Cardiac muscle cell (in vitro differentiated cells and primary cell): Measurements from ENCODE around the gene ATP13A2. TPM values are rescaled to one million over a fixed set of nuclear protein-coding genes. Genes with fewer than 3 reads are reported as not detected.
A peak's percentile ranks its signal among the peaks of the same experiment; 100 is the strongest.

Experiments used
- DNase-seq, 2 donors: peaks; one replicate each; pipeline versions ENCODE4 v3.0.0 to v3.0.0-alpha.2; 2010 to 2017; ENCODE audit warnings: low read depth in 1 of 2, low spot score in 1 of 2
- H3K27ac ChIP-seq: fragments of 200-600 bp; sonication (generic); 2 replicates; pipeline ENCODE4 v1.5.1; 2016
- H3K27me3 ChIP-seq: fragments of 200-600 bp; sonication (generic); 2 replicates; pipeline ENCODE4 v1.6.0; 2016; ENCODE audit warnings: control low read depth
- H3K36me3 ChIP-seq: fragments of 200-600 bp; sonication (generic); 2 replicates; pipeline ENCODE4 v1.5.1; 2016; ENCODE audit warnings: control low read depth
- H3K4me1 ChIP-seq: fragments of 200-600 bp; sonication (generic); 2 replicates; pipeline ENCODE4 v1.8.1; 2017; ENCODE audit warnings: low read depth, mild to moderate bottlenecking, mixed run types
- H3K4me3 ChIP-seq: fragments of 200-600 bp; sonication (generic); 2 replicates; pipeline ENCODE4 v1.5.1; 2016; ENCODE audit warnings: mild to moderate bottlenecking
- H3K9me3 ChIP-seq: fragments of 200-600 bp; sonication (generic); 2 replicates; pipeline ENCODE4 v1.5.1; 2017; ENCODE audit warnings: low read depth, mild to moderate bottlenecking, control low read depth
- CTCF ChIP-seq: IDR thresholded peaks from 2 replicates; pipeline ENCODE4 v1.5.1; 2012; ENCODE audit warnings: low read depth, mild to moderate bottlenecking, low read length
- polyA plus RNA-seq: library from polyadenylated mRNA; unstranded; fragments of >200 nt; fragmentation: Nextera tagmentation; extraction: Ambion mirVana; gene quantifications from 2 replicates; pipeline ENCODE4 v1.2.1, GENCODE V29; 2016
- total RNA-seq: library from RNA; depleted of rRNA; stranded (reverse); fragments of >200 nt; gene quantifications from 2 replicates; pipeline ENCODE4 v1.2.3, GENCODE V29; 2016

The ATP13A2 gene
- total and polyA plus RNA-seq, 2 experiments from 2014 or later, result 44.7 to 76.8 TPM

- no peak for DNase-seq
- Histone ChIP-seq H3K27ac (peak overlapping the region; percentile 34), H3K36me3 (peaks cover 18% of the 10 kb centered on the region), H3K4me3 (no peak overlapping the region), H3K9me3 (no peaks in the 10 kb centered on the region), H3K4me1 (peaks cover 9% of the 10 kb centered on the region), H3K27me3 (no peaks in the 10 kb centered on the region)
- TF ChIP-seq CTCF, result no peak
These were observed 36.2 kb upstream of the ATP13A2 start for GRCh38 chr1:17047924-17048323.

- no peak overlapping the region for H3K27ac ChIP-seq
- H3K4me3 ChIP-seq, result no peak overlapping the region
- peaks cover 3% of the 10 kb centered on the region for H3K4me1 ChIP-seq
- H3K36me3 ChIP-seq, result peaks cover 25% of the 10 kb centered on the region
- no peaks in the 10 kb centered on the region for H3K9me3 ChIP-seq
- no peaks in the 10 kb centered on the region for H3K27me3 ChIP-seq
- no peak for TF ChIP-seq CTCF
- no peak for DNase-seq
These were observed 34.6 kb upstream of the ATP13A2 start for GRCh38 chr1:17046334-17046657.

- peak; percentile 70 for TF ChIP-seq CTCF
- H3K4me3 ChIP-seq, result no peak overlapping the region
- peak; percentile 55 to 79 for DNase-seq
These were observed 34.1 kb upstream of the ATP13A2 start for GRCh38 chr1:17045634-17046333.

GRCh38 chr1:17045150-17045549 lies 33.4 kb upstream of the ATP13A2 start:
- no peak for DNase-seq
- TF ChIP-seq CTCF, result no peak
- Histone ChIP-seq H3K27me3 (no peaks in the 10 kb centered on the region), H3K36me3 (peaks cover 30% of the 10 kb centered on the region), H3K4me3 (no peak overlapping the region), H3K4me1 (peaks cover 3% of the 10 kb centered on the region), H3K27ac (no peak overlapping the region), H3K9me3 (no peaks in the 10 kb centered on the region)

More at GRCh38 chr1:17045634-17046333, 34.1 kb upstream of the ATP13A2 start:
- H3K9me3 ChIP-seq, result no peaks in the 10 kb centered on the region
- peaks cover 25% of the 10 kb centered on the region for H3K36me3 ChIP-seq
- H3K27ac ChIP-seq, result no peak overlapping the region
- peaks cover 3% of the 10 kb centered on the region for H3K4me1 ChIP-seq
- no peaks in the 10 kb centered on the region for H3K27me3 ChIP-seq

- no peak overlapping the region for H3K4me3 ChIP-seq
- peaks cover 38% of the 10 kb centered on the region for H3K36me3 ChIP-seq
- H3K27me3 ChIP-seq, result no peaks in the 10 kb centered on the region
These were observed 31.9 kb upstream of the ATP13A2 start for GRCh38 chr1:17043676-17044075.

More at GRCh38 chr1:17043676-17044075, 31.9 kb upstream of the ATP13A2 start:
- no peak overlapping the region for H3K27ac ChIP-seq
- DNase-seq, result no peak
- peaks cover 3% of the 10 kb centered on the region for H3K4me1 ChIP-seq
- H3K9me3 ChIP-seq, result no peaks in the 10 kb centered on the region
- no peak for TF ChIP-seq CTCF
